ENCODE results near the gene LYL1. TPM values are rescaled to one million over a fixed set of nuclear protein-coding genes. Genes with fewer than 3 reads are reported as not detected.

The LYL1 gene
- total and polyA plus RNA-seq, 2 of the 13 experiments (the other 11 are each of a cell fraction or from before 2014, with no cell fraction given): 0.75 to 0.92 TPM

- TF ChIP-seq ZNF441 (CRISPR knock-in tag; IDR thresholded peaks at IDR 0.05; ENCODE audit: borderline replicate concordance) (0 out of 2 replicates have a peak, but pooled peaks have one; percentile 55), HCFC1 (IDR thresholded peaks at IDR 0.05; ENCODE audit: low read depth, low read length) (no peak), MTERF4 (CRISPR knock-in tag; IDR thresholded peaks at IDR 0.05) (no peak), SP2 (CRISPR knock-in tag; IDR thresholded peaks at IDR 0.05) (peak; percentile 59; the same call in 1 of the 2 replicates), TP53 (CRISPR knock-in tag; conservative IDR thresholded peaks at IDR 0.05) (no peak), HMG20B (CRISPR knock-in tag; conservative IDR thresholded peaks at IDR 0.05) (0 out of 2 replicates have a peak, but pooled peaks have one; percentile 23), ZFP82 (CRISPR knock-in tag; IDR thresholded peaks at IDR 0.05; ENCODE audit: borderline replicate concordance) (no peak), GTF3A (CRISPR knock-in tag; conservative IDR thresholded peaks at IDR 0.05) (no peak), ZNF331 (CRISPR knock-in tag; IDR thresholded peaks at IDR 0.05) (peak; percentile 31; the same call in 1 of the 2 replicates), ZNF274 (CRISPR knock-in tag; IDR thresholded peaks at IDR 0.05) (peak; percentile 73), ZNF839 (CRISPR knock-in tag; IDR thresholded peaks at IDR 0.05; ENCODE audit: borderline replicate concordance) (no peak), CEBPG (CRISPR knock-in tag; IDR thresholded peaks at IDR 0.05) (no peak), CEBPB (IDR thresholded peaks at IDR 0.05; ENCODE audit: borderline replicate concordance, low read depth, low read length) (no peak), SRSF9 (IDR thresholded peaks at IDR 0.05; ENCODE audit: borderline replicate concordance, insufficient read depth, low read depth, low read length, poor library complexity, severe bottlenecking) (no peak), ZNF143 (CRISPR knock-in tag; IDR thresholded peaks at IDR 0.05) (no peak), ZBTB10 (CRISPR knock-in tag; IDR thresholded peaks at IDR 0.05; ENCODE audit: borderline replicate concordance) (peak; percentile 93; the same call in 1 of the 2 replicates), CBX1 (IDR thresholded peaks at IDR 0.05; ENCODE audit: low read depth) (peak; percentile 43), RAD51 (IDR thresholded peaks at IDR 0.05; ENCODE audit: borderline replicate concordance) (no peak), SPEN (CRISPR knock-in tag; IDR thresholded peaks at IDR 0.05; ENCODE audit: low read depth) (peak; percentile 82), TFDP2 (CRISPR knock-in tag; IDR thresholded peaks at IDR 0.05) (peak; percentile 97), LCORL (IDR thresholded peaks at IDR 0.05) (no peak), LCORL (CRISPR knock-in tag; IDR thresholded peaks at IDR 0.05) (peak; percentile 66), AGO2 (optimal IDR thresholded peaks at IDR 0.05; ENCODE audit: low read depth, low read length) (no peak), ZNF18 (CRISPR knock-in tag; IDR thresholded peaks at IDR 0.05; ENCODE audit: insufficient replicate concordance) (peak; percentile 78)
Measured at GRCh38 chr19:13151605-13152355, 49.1 kb upstream of the LYL1 start (continued).
